NCI-H748 (cell line): Measurements from ENCODE around the gene PCDHGC3.
"Not testable (repeated sequence)": the region's sequence is repeated elsewhere in the genome, so short reads cannot be mapped to it uniquely, and the experiment has no call there.

Experiments
- DNase-seq: peaks from one replicate; lab custom pipeline; 2025; ENCODE audit not compliant: unreplicated experiment; lab: John Stamatoyannopoulos, UW

PCDHGC3 gene

GRCh38 chr5:141475625-141476131 is at the start of gene PCDHGC3:
TSS of gene PCDHGC3 (plus strand) at chr5:141475966. CDS start at chr5:141476117, 151 bp downstream.
- DNase-seq: peak; percentile 84

DNA sequence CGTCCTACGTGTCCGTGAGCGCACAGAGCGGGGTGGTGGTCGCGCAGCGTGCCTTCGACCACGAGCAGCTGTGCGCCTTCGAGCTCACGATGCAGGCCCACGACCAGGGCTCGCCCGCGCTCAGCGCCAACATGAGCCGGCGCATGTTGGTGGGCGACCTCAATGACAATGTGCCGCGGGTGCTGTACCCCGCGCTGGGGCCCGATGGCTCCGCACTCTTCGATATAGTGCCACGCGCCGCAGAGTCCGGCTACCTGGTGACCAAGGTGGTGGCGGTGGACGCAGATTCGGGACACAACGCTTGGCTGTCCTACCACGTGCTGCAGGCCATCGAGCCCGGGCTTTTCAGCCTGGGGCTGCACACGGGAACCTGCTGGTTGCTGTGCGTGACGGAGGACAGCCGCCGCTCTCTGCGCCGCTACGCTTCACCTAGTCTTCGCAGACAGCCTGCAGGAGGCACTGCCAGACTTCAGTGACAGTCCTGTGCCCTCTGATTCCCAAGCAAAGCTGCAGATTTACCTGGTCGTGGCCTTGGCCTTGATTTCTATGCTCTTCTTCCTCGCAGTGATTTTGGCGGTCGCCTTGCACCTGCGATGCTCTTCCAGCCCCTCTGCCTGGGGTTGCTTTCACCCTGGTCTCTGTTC is 47.9 kb upstream of the PCDHGC3 start:
- DNase-seq: no peak

- DNase-seq: no peak
Measured at GRCh38 chr5:141430332-141431113, 45.2 kb upstream of the PCDHGC3 start, which contains the start of gene PCDHGA12. TSS of gene PCDHGA12 (plus strand) at chr5:141430507. CDS start at chr5:141430760, 253 bp downstream.

- DNase-seq: no peak
Measured at GRCh38 chr5:141431286-141431685, 44.5 kb upstream of the PCDHGC3 start.

DNA sequence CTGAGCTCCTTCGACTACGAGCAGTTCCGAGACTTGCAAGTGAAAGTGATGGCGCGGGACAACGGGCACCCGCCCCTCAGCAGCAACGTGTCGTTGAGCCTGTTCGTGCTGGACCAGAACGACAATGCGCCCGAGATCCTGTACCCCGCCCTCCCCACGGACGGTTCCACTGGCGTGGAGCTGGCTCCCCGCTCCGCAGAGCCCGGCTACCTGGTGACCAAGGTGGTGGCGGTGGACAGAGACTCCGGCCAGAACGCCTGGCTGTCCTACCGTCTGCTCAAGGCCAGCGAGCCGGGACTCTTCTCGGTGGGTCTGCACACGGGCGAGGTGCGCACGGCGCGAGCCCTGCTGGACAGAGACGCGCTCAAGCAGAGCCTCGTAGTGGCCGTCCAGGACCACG is 43.5 kb upstream of the PCDHGC3 start:
- not testable (repeated sequence) for DNase-seq

DNA sequence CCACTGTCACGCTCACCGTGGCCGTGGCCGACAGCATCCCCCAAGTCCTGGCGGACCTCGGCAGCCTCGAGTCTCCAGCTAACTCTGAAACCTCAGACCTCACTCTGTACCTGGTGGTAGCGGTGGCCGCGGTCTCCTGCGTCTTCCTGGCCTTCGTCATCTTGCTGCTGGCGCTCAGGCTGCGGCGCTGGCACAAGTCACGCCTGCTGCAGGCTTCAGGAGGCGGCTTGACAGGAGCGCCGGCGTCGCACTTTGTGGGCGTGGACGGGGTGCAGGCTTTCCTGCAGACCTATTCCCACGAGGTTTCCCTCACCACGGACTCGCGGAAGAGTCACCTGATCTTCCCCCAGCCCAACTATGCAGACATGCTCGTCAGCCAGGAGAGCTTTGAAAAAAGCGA is 43.0 kb upstream of the PCDHGC3 start:
- not testable (repeated sequence) for DNase-seq

DNA sequence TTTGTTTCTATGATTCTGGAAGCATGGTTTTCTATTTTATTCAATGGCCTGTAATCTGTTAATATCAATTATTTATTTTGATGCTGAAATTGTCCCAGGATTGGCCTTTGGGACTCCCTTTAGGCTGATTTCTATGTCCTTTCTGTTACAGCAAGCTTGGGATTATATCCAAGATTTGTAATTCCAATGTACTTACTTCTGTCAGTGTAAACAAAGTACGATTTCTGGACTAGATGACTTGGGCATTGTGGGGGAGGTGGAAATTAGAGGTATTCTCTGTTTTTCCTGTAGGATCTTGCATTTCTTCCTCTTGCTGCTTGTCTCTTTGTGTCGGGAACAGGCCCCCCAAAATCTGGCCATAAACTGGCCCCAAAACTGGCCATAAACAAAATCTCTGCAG is 41.8 kb upstream of the PCDHGC3 start:
- no peak for DNase-seq

DNA sequence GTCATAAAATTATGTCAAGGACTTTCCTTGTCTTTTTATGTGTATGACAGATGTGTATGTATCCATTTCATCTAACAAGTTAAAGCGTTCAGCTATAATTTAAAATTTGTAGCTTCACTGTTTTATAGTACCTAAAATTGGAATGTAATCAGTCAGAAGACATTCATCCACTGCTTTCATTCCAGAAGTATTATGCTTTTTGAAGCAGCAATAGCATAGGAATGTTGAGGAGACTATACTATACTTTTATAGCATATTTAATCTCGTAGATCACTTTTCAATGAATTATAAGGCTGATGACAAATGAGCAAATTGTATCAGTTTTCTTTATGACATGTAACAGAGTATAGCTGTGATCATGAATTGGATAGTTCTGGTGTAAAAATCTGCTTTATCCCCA is 38.5 kb upstream of the PCDHGC3 start:
- no peak for DNase-seq

DNA sequence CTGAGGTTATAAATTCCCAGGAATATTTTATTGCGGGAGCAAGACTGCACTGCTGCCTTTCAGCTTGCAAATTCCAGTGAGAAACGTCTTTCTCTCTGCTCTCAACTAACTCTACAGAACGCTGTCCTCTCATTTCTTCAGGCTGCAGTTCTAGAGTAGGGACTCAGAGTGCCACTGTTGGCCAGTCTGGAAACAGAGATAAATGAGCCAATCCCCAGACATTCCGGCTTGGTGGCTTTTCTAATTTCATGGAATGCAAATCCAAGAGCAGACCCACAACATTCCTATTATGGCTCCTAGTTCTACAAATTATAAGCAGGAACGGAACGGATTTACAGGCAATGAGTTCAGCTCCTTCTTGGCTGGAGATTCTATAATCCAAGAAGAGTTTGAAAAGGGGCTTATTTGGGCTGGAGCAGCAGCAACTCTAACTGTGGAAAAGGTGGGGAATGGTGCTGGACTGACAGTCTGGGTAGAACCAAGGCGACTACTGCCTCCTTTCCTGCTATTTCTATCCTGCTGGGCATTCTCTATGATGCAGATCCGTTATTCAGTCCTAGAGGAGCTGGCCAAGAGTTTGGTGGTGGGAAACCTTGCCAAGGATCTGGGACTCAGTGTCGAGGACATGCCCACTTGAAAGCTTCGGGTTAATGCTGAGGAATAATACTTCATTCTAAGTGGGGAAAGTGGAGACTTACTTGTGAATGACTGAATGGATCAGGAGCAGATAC is 36.2 kb upstream of the PCDHGC3 start:
- DNase-seq: no peak

GRCh38 chr5:141440341-141440740 is 35.4 kb upstream of the PCDHGC3 start:
- no peak for DNase-seq

DNA sequence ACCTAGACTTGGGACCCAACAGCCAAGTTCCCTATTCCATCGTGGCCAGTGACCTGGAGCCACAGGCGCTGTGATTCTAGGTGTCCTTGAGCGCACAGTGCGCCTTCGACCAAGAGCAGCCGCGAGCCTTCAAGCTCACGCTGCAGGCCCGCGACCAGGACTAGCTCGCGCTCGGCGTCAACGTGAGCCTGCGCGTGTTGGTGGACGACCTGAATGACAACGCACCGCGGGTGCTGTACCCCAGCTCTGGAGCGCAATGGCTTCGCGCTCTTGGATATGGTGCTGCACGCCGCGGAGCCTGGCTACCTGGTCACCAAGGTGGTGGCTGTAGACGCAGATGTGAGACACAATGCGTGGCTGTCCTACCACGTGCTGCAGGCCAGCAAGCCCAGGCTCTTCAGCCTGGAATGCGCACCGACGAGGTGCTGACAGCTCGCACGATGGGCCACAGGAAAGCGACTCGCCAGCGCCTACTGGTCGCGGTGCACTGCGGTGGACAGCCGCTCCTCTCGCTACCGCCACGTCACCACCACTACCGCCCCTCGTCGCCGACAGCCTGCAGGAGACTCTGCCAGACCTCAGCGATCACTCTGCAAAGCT is 34.1 kb upstream of the PCDHGC3 start:
- DNase-seq: no peak

- no peak for DNase-seq
Measured at GRCh38 chr5:141465351-141465750, 10.4 kb upstream of the PCDHGC3 start.

- DNase-seq: no peak
Measured at GRCh38 chr5:141476132-141476911, 556 bp downstream of the PCDHGC3 start.

DNA sequence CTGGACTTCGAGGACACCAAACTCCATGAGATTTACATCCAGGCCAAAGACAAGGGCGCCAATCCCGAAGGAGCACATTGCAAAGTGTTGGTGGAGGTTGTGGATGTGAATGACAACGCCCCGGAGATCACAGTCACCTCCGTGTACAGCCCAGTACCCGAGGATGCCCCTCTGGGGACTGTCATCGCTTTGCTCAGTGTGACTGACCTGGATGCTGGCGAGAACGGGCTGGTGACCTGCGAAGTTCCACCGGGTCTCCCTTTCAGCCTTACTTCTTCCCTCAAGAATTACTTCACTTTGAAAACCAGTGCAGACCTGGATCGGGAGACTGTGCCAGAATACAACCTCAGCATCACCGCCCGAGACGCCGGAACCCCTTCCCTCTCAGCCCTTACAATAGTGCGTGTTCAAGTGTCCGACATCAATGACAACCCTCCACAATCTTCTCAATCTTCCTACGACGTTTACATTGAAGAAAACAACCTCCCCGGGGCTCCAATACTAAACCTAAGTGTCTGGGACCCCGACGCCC is 1.3 kb downstream of the PCDHGC3 start:
- no peak for DNase-seq

- DNase-seq: no peak
Measured at GRCh38 chr5:141477815-141478214, 2.0 kb downstream of the PCDHGC3 start.

DNA sequence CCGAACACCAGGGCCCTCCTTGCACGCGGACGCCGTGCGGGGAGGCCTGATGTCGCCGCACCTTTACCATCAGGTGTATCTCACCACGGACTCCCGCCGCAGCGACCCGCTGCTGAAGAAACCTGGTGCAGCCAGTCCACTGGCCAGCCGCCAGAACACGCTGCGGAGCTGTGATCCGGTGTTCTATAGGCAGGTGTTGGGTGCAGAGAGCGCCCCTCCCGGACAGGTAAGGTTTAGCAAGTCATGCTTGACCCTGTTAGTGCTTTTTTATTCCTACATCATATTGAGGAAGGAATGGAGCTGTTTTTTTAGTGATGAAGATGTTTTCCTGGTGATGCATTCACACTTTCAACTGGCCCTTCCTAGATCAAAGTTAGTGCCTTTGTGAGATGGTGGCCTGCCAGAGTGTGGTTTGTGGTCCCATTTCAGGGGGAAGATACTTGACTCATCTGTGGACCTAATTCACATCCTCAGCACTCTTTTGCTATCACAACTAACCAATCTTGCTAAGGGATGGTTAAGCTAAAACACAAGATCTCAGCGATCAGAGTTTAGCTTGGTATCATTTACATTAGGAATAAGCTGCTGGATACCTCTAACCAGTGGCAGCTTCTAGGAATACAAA is 2.7 kb downstream of the PCDHGC3 start:
- DNase-seq: no peak

DNA sequence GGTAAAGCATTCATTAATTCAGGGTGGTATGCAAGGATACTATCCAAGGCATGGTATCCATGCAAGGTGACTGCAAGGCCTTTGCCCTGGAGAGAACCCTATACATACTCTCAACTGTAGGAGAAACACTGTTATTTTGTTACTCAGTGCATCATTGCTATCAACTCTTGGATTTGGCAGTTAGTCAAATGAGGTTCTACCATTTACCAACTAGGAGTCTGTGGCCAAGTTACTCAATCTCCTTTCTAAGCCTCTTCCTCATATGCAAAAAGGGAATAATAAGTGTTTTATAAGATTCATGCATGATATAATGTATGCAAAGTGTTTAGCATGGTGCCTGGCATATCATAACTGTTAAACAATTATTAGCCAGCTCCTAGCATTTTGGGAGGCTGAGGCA is 4.0 kb downstream of the PCDHGC3 start:
- DNase-seq: no peak

DNA sequence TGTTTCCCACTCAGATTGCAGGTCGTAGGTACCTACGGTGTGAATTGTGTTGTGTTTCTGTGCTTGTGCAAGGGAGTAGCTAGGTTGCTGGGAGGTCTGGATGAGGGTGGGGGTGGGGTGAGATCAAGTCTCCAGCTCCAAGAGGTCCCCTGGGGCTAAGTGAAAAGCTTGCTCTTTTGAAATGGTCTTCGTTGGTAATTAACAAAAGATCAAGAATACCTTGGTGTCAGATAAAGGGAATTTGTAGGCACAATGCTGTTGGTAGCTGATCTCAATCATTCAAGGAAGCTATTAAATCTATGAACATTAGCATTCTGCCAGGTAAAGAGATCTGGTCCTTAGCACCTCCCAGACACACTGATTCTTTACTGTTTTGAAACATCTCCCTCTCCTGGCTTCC is 8.1 kb downstream of the PCDHGC3 start:
- DNase-seq: no peak

- DNase-seq: no peak
Measured at GRCh38 chr5:141484310-141484640, 8.5 kb downstream of the PCDHGC3 start.
